ENCODE measurements around the gene TMEM115.

The TMEM115 gene

GRCh38 chr3:50381383-50381782, 22.1 kb upstream of the TMEM115 start:
- no peak overlapping the region for H3K4me3 ChIP-seq (ENCODE audit: low read depth, low read length)
- no peaks in the 10 kb centered on the region for H3K27me3 ChIP-seq (ENCODE audit: insufficient read depth, low read length)
- no peak overlapping the region for H3K23ac ChIP-seq (ENCODE audit: low read length)
- DNase-seq, result no peak
- H2AK5ac ChIP-seq (ENCODE audit: low read length), result no peak overlapping the region
- H3K4me2 ChIP-seq (ENCODE audit: low read length), result no peak overlapping the region
- no peak overlapping the region for H2BK120ac ChIP-seq (ENCODE audit: insufficient read depth, low read length, poor library complexity)
- no peak overlapping the region for H4K91ac ChIP-seq (ENCODE audit: low read depth, low read length)
- no peaks in the 10 kb centered on the region for H3K36me3 ChIP-seq (ENCODE audit: control insufficient read depth in 1 of 2, insufficient read depth in 2 of 2, low read length in 2 of 2)
- H2AFZ ChIP-seq (ENCODE audit: insufficient read depth, low read length, poor library complexity), result no peak overlapping the region
- no peak overlapping the region for H3K14ac ChIP-seq (ENCODE audit: low read length)
- no peak overlapping the region for H2BK5ac ChIP-seq (ENCODE audit: low read depth, low read length, poor library complexity)
- no peak overlapping the region for H3K27ac ChIP-seq (ENCODE audit: low read depth, low read length)
- no peak overlapping the region for H4K12ac ChIP-seq (ENCODE audit: low read depth, low read length)
- peaks cover 2% of the 10 kb centered on the region for H3K9me3 ChIP-seq (ENCODE audit: insufficient read depth, low read depth, low read length)
- no CpG with 5 or more reads among the region's 4 CpGs for WGBS (ENCODE audit: extremely low coverage, insufficient coverage, insufficient read length)
- H3K79me1 ChIP-seq (ENCODE audit: low read length), result no peaks in the 10 kb centered on the region
- H3K9ac ChIP-seq (ENCODE audit: low read length), result no peak overlapping the region
- no peak overlapping the region for H4K8ac ChIP-seq (ENCODE audit: low read depth, low read length)
- H3K4ac ChIP-seq (ENCODE audit: low read depth, low read length), result no peak overlapping the region
- no peak overlapping the region for H3K18ac ChIP-seq (ENCODE audit: low read length)
- H3K79me2 ChIP-seq (ENCODE audit: control insufficient read depth, insufficient read depth, low read length, poor library complexity), result no peaks in the 10 kb centered on the region
- no peaks in the 10 kb centered on the region for H3K4me1 ChIP-seq (ENCODE audit: control insufficient read depth in 1 of 2, insufficient read depth in 2 of 2, low read length in 2 of 2)
- no peak overlapping the region for H2BK12ac ChIP-seq (ENCODE audit: low read length)

GRCh38 chr3:50380405-50381085, 21.2 kb upstream of the TMEM115 start:
- Histone ChIP-seq H2AK5ac (ENCODE audit: low read length) (no peak overlapping the region), H3K23ac (ENCODE audit: low read length) (no peak overlapping the region), H3K36me3 (ENCODE audit: control insufficient read depth in 1 of 2, insufficient read depth in 2 of 2, low read length in 2 of 2) (no peaks in the 10 kb centered on the region), H3K27ac (ENCODE audit: low read depth, low read length) (no peak overlapping the region), H3K18ac (ENCODE audit: low read length) (no peak overlapping the region), H3K4ac (ENCODE audit: low read depth, low read length) (no peak overlapping the region), H3K14ac (ENCODE audit: low read length) (no peak overlapping the region), H3K79me2 (ENCODE audit: control insufficient read depth, insufficient read depth, low read length, poor library complexity) (no peaks in the 10 kb centered on the region), H4K12ac (ENCODE audit: low read depth, low read length) (no peak overlapping the region), H3K27me3 (ENCODE audit: insufficient read depth, low read length) (no peaks in the 10 kb centered on the region), H2BK5ac (ENCODE audit: low read depth, low read length, poor library complexity) (no peak overlapping the region), H3K4me3 (ENCODE audit: low read depth, low read length) (no peak overlapping the region), H2AFZ (ENCODE audit: insufficient read depth, low read length, poor library complexity) (no peak overlapping the region), H3K4me2 (ENCODE audit: low read length) (no peak overlapping the region), H3K4me1 (ENCODE audit: control insufficient read depth in 1 of 2, insufficient read depth in 2 of 2, low read length in 2 of 2) (no peaks in the 10 kb centered on the region), H2BK12ac (ENCODE audit: low read length) (no peak overlapping the region), H3K79me1 (ENCODE audit: low read length) (no peaks in the 10 kb centered on the region), H2BK120ac (ENCODE audit: insufficient read depth, low read length, poor library complexity) (no peak overlapping the region), H3K9me3 (ENCODE audit: insufficient read depth, low read depth, low read length) (peaks cover 4% of the 10 kb centered on the region), H4K91ac (ENCODE audit: low read depth, low read length) (no peak overlapping the region), H4K8ac (ENCODE audit: low read depth, low read length) (no peak overlapping the region), H3K9ac (ENCODE audit: low read length) (no peak overlapping the region)
- no CpG with 5 or more reads among the region's 17 CpGs for WGBS (ENCODE audit: extremely low coverage, insufficient coverage, insufficient read length)
- no peak for DNase-seq

- Histone ChIP-seq H4K12ac (ENCODE audit: low read depth, low read length) (no peak overlapping the region), H3K36me3 (ENCODE audit: control insufficient read depth in 1 of 2, insufficient read depth in 2 of 2, low read length in 2 of 2) (no peaks in the 10 kb centered on the region), H3K14ac (ENCODE audit: low read length) (no peak overlapping the region), H3K18ac (ENCODE audit: low read length) (no peak overlapping the region), H3K9me3 (ENCODE audit: insufficient read depth, low read depth, low read length) (peaks cover 4% of the 10 kb centered on the region), H4K8ac (ENCODE audit: low read depth, low read length) (no peak overlapping the region), H2BK120ac (ENCODE audit: insufficient read depth, low read length, poor library complexity) (no peak overlapping the region), H4K91ac (ENCODE audit: low read depth, low read length) (no peak overlapping the region), H2AK5ac (ENCODE audit: low read length) (no peak overlapping the region), H3K79me2 (ENCODE audit: control insufficient read depth, insufficient read depth, low read length, poor library complexity) (no peaks in the 10 kb centered on the region), H3K4me3 (ENCODE audit: low read depth, low read length) (no peak overlapping the region), H3K4me2 (ENCODE audit: low read length) (no peak overlapping the region), H2BK5ac (ENCODE audit: low read depth, low read length, poor library complexity) (no peak overlapping the region), H3K4me1 (ENCODE audit: control insufficient read depth in 1 of 2, insufficient read depth in 2 of 2, low read length in 2 of 2) (no peaks in the 10 kb centered on the region), H2BK12ac (ENCODE audit: low read length) (no peak overlapping the region), H3K27ac (ENCODE audit: low read depth, low read length) (no peak overlapping the region), H2AFZ (ENCODE audit: insufficient read depth, low read length, poor library complexity) (no peak overlapping the region), H3K79me1 (ENCODE audit: low read length) (no peaks in the 10 kb centered on the region), H3K23ac (ENCODE audit: low read length) (no peak overlapping the region), H3K9ac (ENCODE audit: low read length) (no peak overlapping the region), H3K4ac (ENCODE audit: low read depth, low read length) (no peak overlapping the region), H3K27me3 (ENCODE audit: insufficient read depth, low read length) (no peaks in the 10 kb centered on the region)
- WGBS (ENCODE audit: extremely low coverage, insufficient coverage, insufficient read length), result no CpG with 5 or more reads among the region's 17 CpGs
- DNase-seq, result no peak
Measured at GRCh38 chr3:50378757-50379156, 19.4 kb upstream of the TMEM115 start.

GRCh38 chr3:50378024-50378423, 18.7 kb upstream of the TMEM115 start:
- Histone ChIP-seq H2BK120ac (ENCODE audit: insufficient read depth, low read length, poor library complexity) (no peak overlapping the region), H4K12ac (ENCODE audit: low read depth, low read length) (no peak overlapping the region), H3K4me1 (ENCODE audit: control insufficient read depth in 1 of 2, insufficient read depth in 2 of 2, low read length in 2 of 2) (no peaks in the 10 kb centered on the region), H2AFZ (ENCODE audit: insufficient read depth, low read length, poor library complexity) (no peak overlapping the region), H3K14ac (ENCODE audit: low read length) (no peak overlapping the region), H3K79me1 (ENCODE audit: low read length) (no peaks in the 10 kb centered on the region), H2AK5ac (ENCODE audit: low read length) (no peak overlapping the region), H2BK12ac (ENCODE audit: low read length) (no peak overlapping the region), H3K4me2 (ENCODE audit: low read length) (no peak overlapping the region), H4K8ac (ENCODE audit: low read depth, low read length) (no peak overlapping the region), H3K18ac (ENCODE audit: low read length) (no peak overlapping the region), H3K23ac (ENCODE audit: low read length) (no peak overlapping the region), H3K4me3 (ENCODE audit: low read depth, low read length) (no peak overlapping the region), H4K91ac (ENCODE audit: low read depth, low read length) (no peak overlapping the region), H3K79me2 (ENCODE audit: control insufficient read depth, insufficient read depth, low read length, poor library complexity) (no peaks in the 10 kb centered on the region), H2BK5ac (ENCODE audit: low read depth, low read length, poor library complexity) (no peak overlapping the region), H3K9me3 (ENCODE audit: insufficient read depth, low read depth, low read length) (peaks cover 4% of the 10 kb centered on the region), H3K27ac (ENCODE audit: low read depth, low read length) (no peak overlapping the region), H3K9ac (ENCODE audit: low read length) (no peak overlapping the region), H3K27me3 (ENCODE audit: insufficient read depth, low read length) (no peaks in the 10 kb centered on the region), H3K4ac (ENCODE audit: low read depth, low read length) (no peak overlapping the region), H3K36me3 (ENCODE audit: control insufficient read depth in 1 of 2, insufficient read depth in 2 of 2, low read length in 2 of 2) (no peaks in the 10 kb centered on the region)
- WGBS (ENCODE audit: extremely low coverage, insufficient coverage, insufficient read length), result no CpG with 5 or more reads among the region's 6 CpGs
- DNase-seq, result no peak

Measured in trophoblast cell (in vitro differentiated cells and primary cell).